ENCODE data around the gene EHMT1.
A peak's percentile ranks its signal among the peaks of the same experiment; 100 is the strongest.

EHMT1 gene

DNA sequence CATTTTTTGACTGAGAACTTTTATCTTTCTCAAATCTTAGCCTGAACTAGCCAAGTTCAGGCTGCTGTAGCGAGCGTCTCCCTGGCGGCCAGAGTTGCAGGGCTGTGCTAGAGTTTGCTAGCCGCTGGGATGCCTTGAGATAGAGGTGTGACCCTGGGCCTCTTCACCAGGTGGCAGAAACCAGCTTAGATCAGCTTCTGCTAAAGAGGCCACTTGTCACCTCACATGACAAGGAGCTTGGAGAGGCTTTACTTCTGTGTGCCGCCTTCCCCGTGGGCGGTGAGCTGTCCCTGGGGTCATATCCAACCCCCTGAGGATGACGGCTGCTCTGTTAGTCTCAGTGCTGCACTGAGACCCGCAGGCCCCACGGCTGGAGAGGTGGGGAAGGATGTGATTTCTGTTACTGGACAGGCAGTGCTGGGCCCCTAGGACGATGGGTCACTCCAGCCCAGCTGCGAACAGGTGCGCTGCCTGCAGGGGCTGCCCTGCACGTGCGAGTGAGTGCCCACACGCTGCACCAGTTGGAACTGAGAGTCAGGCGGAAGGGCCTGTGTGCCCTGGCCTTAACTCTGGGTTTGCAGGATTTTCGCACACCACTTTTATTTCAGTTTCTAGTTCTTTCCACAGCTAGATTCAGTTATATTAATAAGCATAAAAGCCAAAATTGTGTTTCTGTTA, 63.8 kb downstream of the EHMT1 start:
- TF ChIP-seq ARNTL (CRISPR knock-in tag; IDR thresholded peaks at IDR 0.05; ENCODE audit: borderline replicate concordance, low read depth) (no peak), ESRRG (CRISPR knock-in tag; IDR thresholded peaks at IDR 0.05) (no peak), ISL1 (CRISPR knock-in tag; IDR thresholded peaks at IDR 0.05) (no peak), ZC3H10 (CRISPR knock-in tag; IDR thresholded peaks at IDR 0.05) (no peak), OSR1 (CRISPR knock-in tag; IDR thresholded peaks at IDR 0.05) (no peak), ZFP30 (CRISPR knock-in tag; IDR thresholded peaks at IDR 0.05) (no peak), ZNF565 (CRISPR knock-in tag; conservative IDR thresholded peaks at IDR 0.05; ENCODE audit: low read depth) (no peak), CSDC2 (CRISPR knock-in tag; IDR thresholded peaks at IDR 0.05) (no peak), TOX (CRISPR knock-in tag; IDR thresholded peaks at IDR 0.05; ENCODE audit: borderline replicate concordance) (no peak), ZFP3 (CRISPR knock-in tag; IDR thresholded peaks at IDR 0.05) (no peak), TCF4 (CRISPR knock-in tag; IDR thresholded peaks at IDR 0.05; ENCODE audit: borderline replicate concordance) (no peak), BACH2 (CRISPR knock-in tag; IDR thresholded peaks at IDR 0.05; ENCODE audit: borderline replicate concordance) (no peak), GLIS3 (CRISPR knock-in tag; IDR thresholded peaks at IDR 0.05) (no peak)
- TF ChIP-seq, protein P1, sequence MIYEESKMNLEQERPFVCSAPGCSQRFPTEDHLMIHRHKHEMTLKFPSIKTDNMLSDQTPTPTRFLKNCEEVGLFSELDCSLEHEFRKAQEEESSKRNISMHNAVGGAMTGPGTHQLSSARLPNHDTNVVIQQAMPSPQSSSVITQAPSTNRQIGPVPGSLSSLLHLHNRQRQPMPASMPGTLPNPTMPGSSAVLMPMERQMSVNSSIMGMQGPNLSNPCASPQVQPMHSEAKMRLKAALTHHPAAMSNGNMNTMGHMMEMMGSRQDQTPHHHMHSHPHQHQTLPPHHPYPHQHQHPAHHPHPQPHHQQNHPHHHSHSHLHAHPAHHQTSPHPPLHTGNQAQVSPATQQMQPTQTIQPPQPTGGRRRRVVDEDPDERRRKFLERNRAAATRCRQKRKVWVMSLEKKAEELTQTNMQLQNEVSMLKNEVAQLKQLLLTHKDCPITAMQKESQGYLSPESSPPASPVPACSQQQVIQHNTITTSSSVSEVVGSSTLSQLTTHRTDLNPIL (CRISPR knock-in tag; IDR thresholded peaks at IDR 0.05; ENCODE audit: low read depth), result no peak
- peak; percentile 28; the same call in 1 of the 3 replicates for ATAC-seq

DNA sequence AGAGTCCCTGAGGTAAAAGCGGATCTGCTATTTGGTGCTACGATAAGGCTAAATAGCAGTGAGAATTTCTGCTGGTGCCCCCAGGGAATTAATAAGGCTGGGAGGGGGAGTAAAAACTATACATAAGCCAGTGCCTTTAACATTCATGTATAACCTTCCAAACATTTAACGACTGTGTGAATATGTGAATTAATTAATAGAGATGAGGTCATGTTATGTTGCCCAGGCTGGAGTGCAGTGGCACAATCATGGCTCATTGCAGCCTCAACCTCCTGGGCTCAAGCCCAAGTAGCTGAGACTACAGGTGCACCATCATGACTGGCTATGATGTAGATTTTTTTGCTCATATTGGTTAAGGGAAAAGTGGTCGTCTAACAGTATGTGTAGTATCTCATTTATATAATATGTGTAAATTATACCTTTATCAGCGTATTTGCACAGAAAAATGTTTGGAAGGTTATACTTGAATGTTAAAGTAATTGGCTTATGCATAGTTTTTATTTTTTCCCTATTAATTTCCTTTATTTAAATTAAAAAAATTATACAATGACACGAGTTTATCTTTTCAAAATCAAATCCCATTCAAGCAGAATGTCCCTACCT, 64.6 kb downstream of the EHMT1 start:
- no peak for ATAC-seq
- TF ChIP-seq ZC3H10 (CRISPR knock-in tag; IDR thresholded peaks at IDR 0.05) (no peak), ZFP30 (CRISPR knock-in tag; IDR thresholded peaks at IDR 0.05) (no peak), ISL1 (CRISPR knock-in tag; IDR thresholded peaks at IDR 0.05) (no peak), RARB (CRISPR knock-in tag; IDR thresholded peaks at IDR 0.05) (no peak), ARNTL (CRISPR knock-in tag; IDR thresholded peaks at IDR 0.05; ENCODE audit: borderline replicate concordance, low read depth) (no peak), BACH2 (CRISPR knock-in tag; IDR thresholded peaks at IDR 0.05; ENCODE audit: borderline replicate concordance) (no peak)

DNA sequence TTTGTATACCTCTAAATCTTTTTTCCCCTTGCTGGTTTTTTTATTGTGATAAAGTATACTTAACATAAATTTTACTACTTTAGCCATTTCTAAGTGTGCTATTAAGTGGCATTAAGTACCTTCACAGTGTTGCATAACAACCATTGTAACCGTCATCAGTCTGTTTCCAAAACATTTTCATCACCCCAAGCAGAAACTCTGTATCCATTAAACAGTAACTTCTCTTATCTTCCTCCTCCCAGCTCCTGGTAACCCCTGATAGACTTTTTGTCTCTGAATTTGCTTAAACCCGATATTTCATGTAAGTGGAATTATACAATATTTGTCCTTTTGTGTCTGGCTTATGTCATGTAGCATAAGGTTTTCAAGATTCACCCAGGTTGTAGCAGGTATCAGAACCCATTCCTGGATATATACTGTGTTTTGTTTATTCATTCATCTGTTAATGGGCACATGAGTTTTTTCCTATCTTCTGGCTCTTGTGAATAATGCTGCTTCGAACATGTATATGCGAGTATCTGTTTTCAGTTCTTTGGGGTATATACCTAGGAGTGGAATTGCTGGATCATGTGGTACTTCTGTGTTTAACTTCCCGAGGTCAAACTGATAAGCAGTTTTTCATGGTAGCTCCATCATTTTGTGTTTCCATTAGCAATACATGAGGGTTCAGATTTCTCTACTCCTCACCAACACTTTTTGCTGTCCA, 66.4 kb downstream of the EHMT1 start:
- TF ChIP-seq GLIS3 (CRISPR knock-in tag; IDR thresholded peaks at IDR 0.05) (no peak), ZC3H10 (CRISPR knock-in tag; IDR thresholded peaks at IDR 0.05) (no peak), ARNTL (CRISPR knock-in tag; IDR thresholded peaks at IDR 0.05; ENCODE audit: borderline replicate concordance, low read depth) (no peak), CSDC2 (CRISPR knock-in tag; IDR thresholded peaks at IDR 0.05) (no peak), OSR1 (CRISPR knock-in tag; IDR thresholded peaks at IDR 0.05) (no peak), TCF4 (CRISPR knock-in tag; IDR thresholded peaks at IDR 0.05; ENCODE audit: borderline replicate concordance) (no peak), ZNF70 (CRISPR knock-in tag; IDR thresholded peaks at IDR 0.05) (no peak), ZFP30 (CRISPR knock-in tag; IDR thresholded peaks at IDR 0.05) (no peak), BACH2 (CRISPR knock-in tag; IDR thresholded peaks at IDR 0.05; ENCODE audit: borderline replicate concordance) (no peak), SNAI2 (CRISPR knock-in tag; IDR thresholded peaks at IDR 0.05) (no peak), ZNF8 (CRISPR knock-in tag; IDR thresholded peaks at IDR 0.05) (no peak), ZNF565 (CRISPR knock-in tag; conservative IDR thresholded peaks at IDR 0.05; ENCODE audit: low read depth) (no peak), TOX (CRISPR knock-in tag; IDR thresholded peaks at IDR 0.05; ENCODE audit: borderline replicate concordance) (no peak)
- TF ChIP-seq, protein P2, sequence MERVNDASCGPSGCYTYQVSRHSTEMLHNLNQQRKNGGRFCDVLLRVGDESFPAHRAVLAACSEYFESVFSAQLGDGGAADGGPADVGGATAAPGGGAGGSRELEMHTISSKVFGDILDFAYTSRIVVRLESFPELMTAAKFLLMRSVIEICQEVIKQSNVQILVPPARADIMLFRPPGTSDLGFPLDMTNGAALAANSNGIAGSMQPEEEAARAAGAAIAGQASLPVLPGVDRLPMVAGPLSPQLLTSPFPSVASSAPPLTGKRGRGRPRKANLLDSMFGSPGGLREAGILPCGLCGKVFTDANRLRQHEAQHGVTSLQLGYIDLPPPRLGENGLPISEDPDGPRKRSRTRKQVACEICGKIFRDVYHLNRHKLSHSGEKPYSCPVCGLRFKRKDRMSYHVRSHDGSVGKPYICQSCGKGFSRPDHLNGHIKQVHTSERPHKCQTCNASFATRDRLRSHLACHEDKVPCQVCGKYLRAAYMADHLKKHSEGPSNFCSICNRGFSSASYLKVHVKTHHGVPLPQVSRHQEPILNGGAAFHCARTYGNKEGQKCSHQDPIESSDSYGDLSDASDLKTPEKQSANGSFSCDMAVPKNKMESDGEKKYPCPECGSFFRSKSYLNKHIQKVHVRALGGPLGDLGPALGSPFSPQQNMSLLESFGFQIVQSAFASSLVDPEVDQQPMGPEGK (CRISPR knock-in tag; IDR thresholded peaks at IDR 0.05; ENCODE audit: borderline replicate concordance), result no peak
- TF ChIP-seq, protein P3, sequence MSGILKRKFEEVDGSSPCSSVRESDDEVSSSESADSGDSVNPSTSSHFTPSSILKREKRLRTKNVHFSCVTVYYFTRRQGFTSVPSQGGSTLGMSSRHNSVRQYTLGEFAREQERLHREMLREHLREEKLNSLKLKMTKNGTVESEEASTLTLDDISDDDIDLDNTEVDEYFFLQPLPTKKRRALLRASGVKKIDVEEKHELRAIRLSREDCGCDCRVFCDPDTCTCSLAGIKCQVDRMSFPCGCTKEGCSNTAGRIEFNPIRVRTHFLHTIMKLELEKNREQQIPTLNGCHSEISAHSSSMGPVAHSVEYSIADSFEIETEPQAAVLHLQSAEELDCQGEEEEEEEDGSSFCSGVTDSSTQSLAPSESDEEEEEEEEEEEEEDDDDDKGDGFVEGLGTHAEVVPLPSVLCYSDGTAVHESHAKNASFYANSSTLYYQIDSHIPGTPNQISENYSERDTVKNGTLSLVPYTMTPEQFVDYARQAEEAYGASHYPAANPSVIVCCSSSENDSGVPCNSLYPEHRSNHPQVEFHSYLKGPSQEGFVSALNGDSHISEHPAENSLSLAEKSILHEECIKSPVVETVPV (CRISPR knock-in tag; IDR thresholded peaks at IDR 0.05), result no peak
- no peak for ATAC-seq

DNA sequence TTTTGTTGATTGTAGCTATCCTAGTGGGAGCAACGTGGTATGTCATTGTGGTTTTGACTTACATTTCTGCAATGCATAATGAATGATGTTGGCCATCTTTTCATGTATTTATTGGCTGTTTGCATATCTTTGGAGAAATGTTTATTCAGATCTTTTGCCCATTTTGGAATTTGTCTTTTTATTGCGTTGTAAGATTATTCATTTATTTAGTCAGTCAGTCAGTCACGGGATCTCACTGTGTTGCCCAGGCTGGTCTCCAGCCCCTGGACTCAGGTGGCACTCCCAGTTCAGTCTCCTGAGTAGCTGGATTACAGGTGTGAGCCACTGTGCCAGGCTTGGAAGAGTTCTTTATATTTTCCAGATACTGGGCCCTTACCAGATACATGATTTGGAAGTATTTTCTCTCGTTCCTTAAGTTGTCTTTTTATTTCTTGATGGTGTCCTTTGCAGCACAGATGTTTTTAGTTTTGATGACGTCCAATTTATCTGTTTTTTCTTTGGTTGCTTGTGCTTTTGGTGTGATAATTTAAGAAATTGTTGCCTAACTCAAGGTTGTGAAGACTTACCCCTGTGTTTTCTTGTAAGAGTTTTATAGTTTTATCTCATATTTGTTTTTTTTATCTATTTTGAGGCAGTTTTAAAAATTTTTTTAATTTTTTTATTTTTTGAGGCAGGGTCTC, 67.1 kb downstream of the EHMT1 start:
- ATAC-seq, result no peak
- TF ChIP-seq TOX (CRISPR knock-in tag; IDR thresholded peaks at IDR 0.05; ENCODE audit: borderline replicate concordance) (no peak), ZNF565 (CRISPR knock-in tag; conservative IDR thresholded peaks at IDR 0.05; ENCODE audit: low read depth) (no peak), PPARA (CRISPR knock-in tag; IDR thresholded peaks at IDR 0.05; ENCODE audit: borderline replicate concordance) (no peak), BACH2 (CRISPR knock-in tag; IDR thresholded peaks at IDR 0.05; ENCODE audit: borderline replicate concordance) (no peak), ARNTL (CRISPR knock-in tag; IDR thresholded peaks at IDR 0.05; ENCODE audit: borderline replicate concordance, low read depth) (no peak), TCF4 (CRISPR knock-in tag; IDR thresholded peaks at IDR 0.05; ENCODE audit: borderline replicate concordance) (no peak), OSR1 (CRISPR knock-in tag; IDR thresholded peaks at IDR 0.05) (no peak), ESRRG (CRISPR knock-in tag; IDR thresholded peaks at IDR 0.05) (no peak)
- TF ChIP-seq, protein P4, sequence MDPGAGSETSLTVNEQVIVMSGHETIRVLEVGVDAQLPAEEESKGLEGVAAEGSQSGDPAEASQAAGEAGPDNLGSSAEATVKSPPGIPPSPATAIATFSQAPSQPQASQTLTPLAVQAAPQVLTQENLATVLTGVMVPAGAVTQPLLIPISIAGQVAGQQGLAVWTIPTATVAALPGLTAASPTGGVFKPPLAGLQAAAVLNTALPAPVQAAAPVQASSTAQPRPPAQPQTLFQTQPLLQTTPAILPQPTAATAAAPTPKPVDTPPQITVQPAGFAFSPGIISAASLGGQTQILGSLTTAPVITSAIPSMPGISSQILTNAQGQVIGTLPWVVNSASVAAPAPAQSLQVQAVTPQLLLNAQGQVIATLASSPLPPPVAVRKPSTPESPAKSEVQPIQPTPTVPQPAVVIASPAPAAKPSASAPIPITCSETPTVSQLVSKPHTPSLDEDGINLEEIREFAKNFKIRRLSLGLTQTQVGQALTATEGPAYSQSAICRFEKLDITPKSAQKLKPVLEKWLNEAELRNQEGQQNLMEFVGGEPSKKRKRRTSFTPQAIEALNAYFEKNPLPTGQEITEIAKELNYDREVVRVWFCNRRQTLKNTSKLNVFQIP (CRISPR knock-in tag; IDR thresholded peaks at IDR 0.05; ENCODE audit: borderline replicate concordance, low read depth), result no peak
- TF ChIP-seq, protein P5, sequence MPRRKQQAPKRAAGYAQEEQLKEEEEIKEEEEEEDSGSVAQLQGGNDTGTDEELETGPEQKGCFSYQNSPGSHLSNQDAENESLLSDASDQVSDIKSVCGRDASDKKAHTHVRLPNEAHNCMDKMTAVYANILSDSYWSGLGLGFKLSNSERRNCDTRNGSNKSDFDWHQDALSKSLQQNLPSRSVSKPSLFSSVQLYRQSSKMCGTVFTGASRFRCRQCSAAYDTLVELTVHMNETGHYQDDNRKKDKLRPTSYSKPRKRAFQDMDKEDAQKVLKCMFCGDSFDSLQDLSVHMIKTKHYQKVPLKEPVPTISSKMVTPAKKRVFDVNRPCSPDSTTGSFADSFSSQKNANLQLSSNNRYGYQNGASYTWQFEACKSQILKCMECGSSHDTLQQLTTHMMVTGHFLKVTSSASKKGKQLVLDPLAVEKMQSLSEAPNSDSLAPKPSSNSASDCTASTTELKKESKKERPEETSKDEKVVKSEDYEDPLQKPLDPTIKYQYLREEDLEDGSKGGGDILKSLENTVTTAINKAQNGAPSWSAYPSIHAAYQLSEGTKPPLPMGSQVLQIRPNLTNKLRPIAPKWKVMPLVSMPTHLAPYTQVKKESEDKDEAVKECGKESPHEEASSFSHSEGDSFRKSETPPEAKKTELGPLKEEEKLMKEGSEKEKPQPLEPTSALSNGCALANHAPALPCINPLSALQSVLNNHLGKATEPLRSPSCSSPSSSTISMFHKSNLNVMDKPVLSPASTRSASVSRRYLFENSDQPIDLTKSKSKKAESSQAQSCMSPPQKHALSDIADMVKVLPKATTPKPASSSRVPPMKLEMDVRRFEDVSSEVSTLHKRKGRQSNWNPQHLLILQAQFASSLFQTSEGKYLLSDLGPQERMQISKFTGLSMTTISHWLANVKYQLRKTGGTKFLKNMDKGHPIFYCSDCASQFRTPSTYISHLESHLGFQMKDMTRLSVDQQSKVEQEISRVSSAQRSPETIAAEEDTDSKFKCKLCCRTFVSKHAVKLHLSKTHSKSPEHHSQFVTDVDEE (CRISPR knock-in tag; IDR thresholded peaks at IDR 0.05), result no peak
